Measurements from ENCODE around the gene PRRG2. TPM values are rescaled to one million over a fixed set of nuclear protein-coding genes. Genes with fewer than 3 reads are reported as not detected.

The PRRG2 gene
- polyA plus RNA-seq, 4 donors = 14.2 to 23.7 (median 18.0) TPM

- Histone ChIP-seq H3K9me3 (ENCODE audit: control insufficient read depth in 2 of 2, insufficient read depth in 1 of 2, low read depth in 1 of 2, low read length in 1 of 2) (no peaks in the 10 kb centered on the region), H3K27me3 (ENCODE audit: control insufficient read depth in 3 of 3, insufficient read depth in 3 of 3, low read length in 3 of 3) (no peaks in the 10 kb centered on the region), H3K36me3 (ENCODE audit: control insufficient read depth in 3 of 3, insufficient read depth in 2 of 3, low read depth in 1 of 3, low read length in 3 of 3) (peaks cover 0 to 43% (median 12%) of the 10 kb centered on the region in 3 donors), H3K4me1 (ENCODE audit: control insufficient read depth in 3 of 3, insufficient read depth in 2 of 3, low read depth in 1 of 3, low read length in 2 of 3) (peaks cover 0 to 23% (median 8%) of the 10 kb centered on the region in 3 donors), H3K4me3 (ENCODE audit: low read depth in 1 of 3, low read length in 3 of 3) (peak overlapping the region; percentile 25 to 93 (median 69)), H3K27ac (ENCODE audit: low read depth in 1 of 3, low read length in 2 of 3) (peak overlapping the region; percentile 79 to 93 (median 81))
- peak; percentile 93 to 95 for DNase-seq
- FAIRE-seq = no peak
- 4 to 7% (median 5%) methylated on average over 24 to 27 of the region's 27 CpGs for WGBS, 3 donors
Observed at GRCh38 chr19:49593233-49594113, 12.4 kb downstream of the PRRG2 start.

GRCh38 chr19:49594157-49594992 lies 13.3 kb downstream of the PRRG2 start:
- no peaks in the 10 kb centered on the region for H3K27me3 ChIP-seq (ENCODE audit: control insufficient read depth in 3 of 3, insufficient read depth in 3 of 3, low read length in 3 of 3)
- H3K4me3 ChIP-seq (ENCODE audit: low read depth in 1 of 3, low read length in 3 of 3) = peak overlapping the region in 1 of 3 donors; percentile 4
- peak overlapping the region; percentile 67 to 80 (median 79) for H3K27ac ChIP-seq (ENCODE audit: low read depth in 1 of 3, low read length in 2 of 3)
- DNase-seq = no peak
- 91 to 93% (median 92%) methylated on average over 34 to 35 of the region's 35 CpGs for WGBS, 3 donors
- FAIRE-seq = no peak
- H3K9me3 ChIP-seq (ENCODE audit: control insufficient read depth in 2 of 2, insufficient read depth in 1 of 2, low read depth in 1 of 2, low read length in 1 of 2) = no peaks in the 10 kb centered on the region
- H3K4me1 ChIP-seq (ENCODE audit: control insufficient read depth in 3 of 3, insufficient read depth in 2 of 3, low read depth in 1 of 3, low read length in 2 of 3) = peaks cover 0 to 23% (median 8%) of the 10 kb centered on the region in 3 donors
- H3K36me3 ChIP-seq (ENCODE audit: control insufficient read depth in 3 of 3, insufficient read depth in 2 of 3, low read depth in 1 of 3, low read length in 3 of 3) = peaks cover 0 to 52% (median 12%) of the 10 kb centered on the region in 3 donors

- Histone ChIP-seq H3K9me3 (ENCODE audit: control insufficient read depth in 2 of 2, insufficient read depth in 1 of 2, low read depth in 1 of 2, low read length in 1 of 2) (no peaks in the 10 kb centered on the region), H3K4me1 (ENCODE audit: control insufficient read depth in 3 of 3, insufficient read depth in 2 of 3, low read depth in 1 of 3, low read length in 2 of 3) (peaks cover 0 to 21% (median 8%) of the 10 kb centered on the region in 3 donors), H3K36me3 (ENCODE audit: control insufficient read depth in 3 of 3, insufficient read depth in 2 of 3, low read depth in 1 of 3, low read length in 3 of 3) (peaks cover 5 to 61% (median 19%) of the 10 kb centered on the region in 3 donors), H3K27me3 (ENCODE audit: control insufficient read depth in 3 of 3, insufficient read depth in 3 of 3, low read length in 3 of 3) (no peaks in the 10 kb centered on the region), H3K4me3 (ENCODE audit: low read depth in 1 of 3, low read length in 3 of 3) (peak overlapping the region in 1 of 3 donors; percentile 4), H3K27ac (ENCODE audit: low read depth in 1 of 3, low read length in 2 of 3) (peak overlapping the region in 1 of 3 donors; percentile 26)
- 91 to 93% (median 93%) methylated on average over 33 to 35 of the region's 35 CpGs for WGBS, 3 donors
- DNase-seq (no peak), FAIRE-seq (no peak)
Observed at GRCh38 chr19:49594993-49595818, 14.1 kb downstream of the PRRG2 start.

- H3K36me3 ChIP-seq (ENCODE audit: control insufficient read depth in 3 of 3, insufficient read depth in 2 of 3, low read depth in 1 of 3, low read length in 3 of 3) = peaks cover 5 to 68% (median 20%) of the 10 kb centered on the region in 3 donors
- 95 to 96% (median 95%) methylated on average over 24 to 32 of the region's 32 CpGs for WGBS, 3 donors
Observed at GRCh38 chr19:49595819-49596404, 14.8 kb downstream of the PRRG2 start.

GRCh38 chr19:49596407-49596806 lies 15.3 kb downstream of the PRRG2 start:
- Histone ChIP-seq H3K36me3 (ENCODE audit: control insufficient read depth in 3 of 3, insufficient read depth in 2 of 3, low read depth in 1 of 3, low read length in 3 of 3) (peaks cover 5 to 72% (median 23%) of the 10 kb centered on the region in 3 donors), H3K9me3 (ENCODE audit: control insufficient read depth in 2 of 2, insufficient read depth in 1 of 2, low read depth in 1 of 2, low read length in 1 of 2) (no peaks in the 10 kb centered on the region), H3K4me3 (ENCODE audit: low read depth in 1 of 3, low read length in 3 of 3) (no peak overlapping the region), H3K27ac (ENCODE audit: low read depth in 1 of 3, low read length in 2 of 3) (no peak overlapping the region), H3K27me3 (ENCODE audit: control insufficient read depth in 3 of 3, insufficient read depth in 3 of 3, low read length in 3 of 3) (no peaks in the 10 kb centered on the region), H3K4me1 (ENCODE audit: control insufficient read depth in 3 of 3, insufficient read depth in 2 of 3, low read depth in 1 of 3, low read length in 2 of 3) (peaks cover 0 to 17% (median 8%) of the 10 kb centered on the region in 3 donors)
- no peak for DNase-seq
- FAIRE-seq = no peak
- 90 to 96% (median 94%) methylated on average over 8 to 15 of the region's 15 CpGs for WGBS, 3 donors

More at GRCh38 chr19:49595819-49596404, 14.8 kb downstream of the PRRG2 start:
- H3K9me3 ChIP-seq (ENCODE audit: control insufficient read depth in 2 of 2, insufficient read depth in 1 of 2, low read depth in 1 of 2, low read length in 1 of 2) = no peaks in the 10 kb centered on the region
- H3K4me1 ChIP-seq (ENCODE audit: control insufficient read depth in 3 of 3, insufficient read depth in 2 of 3, low read depth in 1 of 3, low read length in 2 of 3) = peaks cover 0 to 17% (median 8%) of the 10 kb centered on the region in 3 donors
- H3K27me3 ChIP-seq (ENCODE audit: control insufficient read depth in 3 of 3, insufficient read depth in 3 of 3, low read length in 3 of 3) = no peaks in the 10 kb centered on the region
- H3K27ac ChIP-seq (ENCODE audit: low read depth in 1 of 3, low read length in 2 of 3) = no peak overlapping the region
- FAIRE-seq (no peak), DNase-seq (no peak)
- H3K4me3 ChIP-seq (ENCODE audit: low read depth in 1 of 3, low read length in 3 of 3) = no peak overlapping the region

- DNase-seq = no peak
- Histone ChIP-seq H3K27ac (ENCODE audit: low read depth in 1 of 3, low read length in 2 of 3) (no peak overlapping the region), H3K36me3 (ENCODE audit: control insufficient read depth in 3 of 3, insufficient read depth in 2 of 3, low read depth in 1 of 3, low read length in 3 of 3) (peaks cover 8 to 78% (median 30%) of the 10 kb centered on the region in 3 donors), H3K4me1 (ENCODE audit: control insufficient read depth in 3 of 3, insufficient read depth in 2 of 3, low read depth in 1 of 3, low read length in 2 of 3) (peaks cover 0 to 17% (median 8%) of the 10 kb centered on the region in 3 donors), H3K9me3 (ENCODE audit: control insufficient read depth in 2 of 2, insufficient read depth in 1 of 2, low read depth in 1 of 2, low read length in 1 of 2) (no peaks in the 10 kb centered on the region), H3K27me3 (ENCODE audit: control insufficient read depth in 3 of 3, insufficient read depth in 3 of 3, low read length in 3 of 3) (no peaks in the 10 kb centered on the region), H3K4me3 (ENCODE audit: low read depth in 1 of 3, low read length in 3 of 3) (no peak overlapping the region)
- FAIRE-seq = no peak
- WGBS, 3 donors = 96 to 98% (median 97%) methylated on average over 47 to 65 of the region's 65 CpGs
Observed at GRCh38 chr19:49596954-49597702, 16.0 kb downstream of the PRRG2 start.

GRCh38 chr19:49597703-49597974 lies 16.5 kb downstream of the PRRG2 start:
- no peak for FAIRE-seq
- WGBS, 3 donors = 93 to 96% (median 96%) methylated on average over 29 of the region's 29 CpGs
- H3K36me3 ChIP-seq (ENCODE audit: control insufficient read depth in 3 of 3, insufficient read depth in 2 of 3, low read depth in 1 of 3, low read length in 3 of 3) = peaks cover 8 to 81% (median 33%) of the 10 kb centered on the region in 3 donors

More at GRCh38 chr19:49597703-49597974, 16.5 kb downstream of the PRRG2 start:
- Histone ChIP-seq H3K4me3 (ENCODE audit: low read depth in 1 of 3, low read length in 3 of 3) (no peak overlapping the region), H3K4me1 (ENCODE audit: control insufficient read depth in 3 of 3, insufficient read depth in 2 of 3, low read depth in 1 of 3, low read length in 2 of 3) (peaks cover 0 to 17% (median 5%) of the 10 kb centered on the region in 3 donors), H3K27me3 (ENCODE audit: control insufficient read depth in 3 of 3, insufficient read depth in 3 of 3, low read length in 3 of 3) (no peaks in the 10 kb centered on the region), H3K27ac (ENCODE audit: low read depth in 1 of 3, low read length in 2 of 3) (no peak overlapping the region), H3K9me3 (ENCODE audit: control insufficient read depth in 2 of 2, insufficient read depth in 1 of 2, low read depth in 1 of 2, low read length in 1 of 2) (no peaks in the 10 kb centered on the region)
- DNase-seq = no peak
